ENCODE data around the gene USP48. TPM values are rescaled to one million over a fixed set of nuclear protein-coding genes. Genes with fewer than 3 reads are reported as not detected.

Gene USP48
- total RNA-seq, 1 donor from 2014 or later = 67.5 TPM

GRCh38 chr1:21663951-21664805 is 118.8 kb downstream of the USP48 start:
- TF ChIP-seq POLR2A (IDR thresholded peaks at IDR 0.05) = no peak
- no peak for TF ChIP-seq POLR2AphosphoS5 (IDR thresholded peaks at IDR 0.05; ENCODE audit: insufficient read depth in 1 of 2, low read depth in 1 of 2)
- no peak for TF ChIP-seq CTCF (IDR thresholded peaks at IDR 0.05)

GRCh38 chr1:21663248-21663950 is 119.5 kb downstream of the USP48 start:
- H3K9me3 ChIP-seq = no peaks in the 10 kb centered on the region
- no peak for DNase-seq (ENCODE audit: extremely low spot score in 2 of 2)
- H3K4me3 ChIP-seq = no peak overlapping the region
- H3K27ac ChIP-seq = no peak overlapping the region
- no peaks in the 10 kb centered on the region for H3K36me3 ChIP-seq
- peaks cover 9% of the 10 kb centered on the region for H3K4me1 ChIP-seq
- H3K27me3 ChIP-seq = no peaks in the 10 kb centered on the region
- TF ChIP-seq POLR2A (IDR thresholded peaks at IDR 0.05) = no peak
- TF ChIP-seq POLR2AphosphoS5 (IDR thresholded peaks at IDR 0.05; ENCODE audit: insufficient read depth in 1 of 2, low read depth in 1 of 2) = no peak
- TF ChIP-seq CTCF (IDR thresholded peaks at IDR 0.05) = no peak
- intact Hi-C loops (cut with DNase I) = no loop called here

More at GRCh38 chr1:21663951-21664805, 118.8 kb downstream of the USP48 start:
- no peaks in the 10 kb centered on the region for H3K9me3 ChIP-seq
- no peaks in the 10 kb centered on the region for H3K36me3 ChIP-seq
- peaks cover 15% of the 10 kb centered on the region for H3K4me1 ChIP-seq
- intact Hi-C loops (cut with DNase I) = no loop called here
- H3K27me3 ChIP-seq = peaks cover 5% of the 10 kb centered on the region
- H3K27ac ChIP-seq = no peak overlapping the region
- no peak overlapping the region for H3K4me3 ChIP-seq
- no peak for DNase-seq (ENCODE audit: extremely low spot score in 2 of 2)

GRCh38 chr1:21662426-21663247 is 120.3 kb downstream of the USP48 start:
- Histone ChIP-seq H3K36me3 (no peaks in the 10 kb centered on the region), H3K4me3 (no peak overlapping the region), H3K27me3 (no peaks in the 10 kb centered on the region), H3K4me1 (peaks cover 6% of the 10 kb centered on the region), H3K27ac (no peak overlapping the region), H3K9me3 (no peaks in the 10 kb centered on the region)
- TF ChIP-seq POLR2AphosphoS5 (IDR thresholded peaks at IDR 0.05; ENCODE audit: insufficient read depth in 1 of 2, low read depth in 1 of 2) = no peak
- no peak for TF ChIP-seq POLR2A (IDR thresholded peaks at IDR 0.05)
- TF ChIP-seq CTCF (IDR thresholded peaks at IDR 0.05) = no peak
- no peak for DNase-seq (ENCODE audit: extremely low spot score in 2 of 2)
- intact Hi-C loops (cut with DNase I) = no loop called here

- no peak overlapping the region for H3K27ac ChIP-seq
- DNase-seq (ENCODE audit: extremely low spot score in 2 of 2) = no peak
- no peaks in the 10 kb centered on the region for H3K36me3 ChIP-seq
- H3K27me3 ChIP-seq = no peaks in the 10 kb centered on the region
- TF ChIP-seq POLR2A (IDR thresholded peaks at IDR 0.05) (no peak), CTCF (IDR thresholded peaks at IDR 0.05) (no peak), POLR2AphosphoS5 (IDR thresholded peaks at IDR 0.05; ENCODE audit: insufficient read depth in 1 of 2, low read depth in 1 of 2) (no peak)
- intact Hi-C loops (cut with DNase I) = no loop called here
- no peaks in the 10 kb centered on the region for H3K9me3 ChIP-seq
- H3K4me1 ChIP-seq = peaks cover 6% of the 10 kb centered on the region
- no peak overlapping the region for H3K4me3 ChIP-seq
These were observed 121.1 kb downstream of the USP48 start for GRCh38 chr1:21661886-21662285.

Data from vagina (tissue), 2 donors.